Large intestine (tissue), 3 donors: ENCODE measurements around the gene TERC. TPM values are rescaled to one million over a fixed set of nuclear protein-coding genes. Genes with fewer than 3 reads are reported as not detected.

Source experiments
- DNase-seq, 2 donors: peaks; one replicate each; pipeline versions ENCODE4 v3.0.0 to v3.0.0-alpha.2; 2013
- H3K27ac ChIP-seq: one replicate; pipeline ENCODE4 v1.5.1; 2013; ENCODE audit warnings: low read length
- H3K27me3 ChIP-seq: 2 replicates; pipeline ENCODE4 v1.6.1; 2013; ENCODE audit warnings: low read length; ENCODE audit not compliant: control insufficient read depth, insufficient read depth
- H3K36me3 ChIP-seq: 2 replicates; pipeline ENCODE4 v1.6.1; 2013; ENCODE audit warnings: low read length; ENCODE audit not compliant: control insufficient read depth, insufficient read depth
- H3K4me1 ChIP-seq: one replicate; pipeline ENCODE4 v1.6.1; 2013; ENCODE audit warnings: low read length; ENCODE audit not compliant: control insufficient read depth, insufficient read depth
- H3K4me3 ChIP-seq: one replicate; pipeline ENCODE4 v1.5.1; 2013; ENCODE audit warnings: low read length
- H3K9me3 ChIP-seq: one replicate; pipeline ENCODE4 v1.6.1; 2013; ENCODE audit warnings: mild to moderate bottlenecking, low read depth, low read length, moderate library complexity; ENCODE audit not compliant: control insufficient read depth
- WGBS: methylation state at CpG from one replicate; pipeline ENCODE4 v1.1.5; 2013; ENCODE audit warnings: low lambda C conversion rate; ENCODE audit not compliant: insufficient coverage; 5-methylcytosine and 5-hydroxymethylcytosine counted together
- polyA plus RNA-seq: library from polyadenylated mRNA; unstranded; fragments of 120-200 nt; gene quantifications from one replicate; pipeline ENCODE4 v1.2.1, GENCODE V29; 2013

The TERC gene
- polyA plus RNA-seq, 1 donor = 1.1 TPM

- Histone ChIP-seq H3K27me3 (no peaks in the 10 kb centered on the region), H3K4me3 (no peak overlapping the region), H3K9me3 (no peaks in the 10 kb centered on the region), H3K27ac (no peak overlapping the region), H3K36me3 (peaks cover 7% of the 10 kb centered on the region), H3K4me1 (no peaks in the 10 kb centered on the region)
- DNase-seq = no peak
- 100% methylated on average over 2 of the region's 4 CpGs for WGBS
Observed at GRCh38 chr3:169790687-169791429, 26.0 kb upstream of the TERC start.

GRCh38 chr3:169790219-169790618, 25.4 kb upstream of the TERC start:
- H3K36me3 ChIP-seq = peaks cover 12% of the 10 kb centered on the region
- H3K27me3 ChIP-seq = no peaks in the 10 kb centered on the region
- no peaks in the 10 kb centered on the region for H3K9me3 ChIP-seq
- H3K27ac ChIP-seq = no peak overlapping the region
- H3K4me3 ChIP-seq = no peak overlapping the region
- no peak for DNase-seq
- H3K4me1 ChIP-seq = no peaks in the 10 kb centered on the region

DNA sequence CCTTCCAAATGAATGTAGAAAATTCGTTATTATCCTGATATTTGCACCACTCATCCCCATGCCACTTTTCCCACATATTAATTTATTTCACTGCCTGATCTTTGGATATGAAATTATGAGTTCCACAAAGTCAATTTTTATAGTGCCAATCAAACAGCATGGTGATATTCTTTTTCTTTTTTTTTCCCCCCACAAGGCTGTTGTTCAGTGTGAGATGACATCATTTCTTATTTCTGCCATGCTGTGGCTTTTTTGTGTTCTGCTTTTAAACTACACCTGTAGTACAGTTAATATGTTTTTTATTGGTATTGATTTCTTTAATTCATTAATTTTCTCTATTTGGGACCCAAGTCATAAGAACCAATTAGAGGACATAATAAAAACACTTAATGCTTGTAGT, 22.9 kb upstream of the TERC start:
- no peaks in the 10 kb centered on the region for H3K27me3 ChIP-seq
- WGBS = 100% methylated on average over 1 of the region's 1 CpG
- no peak for DNase-seq
- H3K36me3 ChIP-seq = peaks cover 20% of the 10 kb centered on the region
- H3K4me1 ChIP-seq = no peaks in the 10 kb centered on the region
- no peaks in the 10 kb centered on the region for H3K9me3 ChIP-seq
- H3K4me3 ChIP-seq = no peak overlapping the region
- H3K27ac ChIP-seq = no peak overlapping the region

- Histone ChIP-seq H3K27me3 (no peaks in the 10 kb centered on the region), H3K4me3 (no peak overlapping the region), H3K27ac (no peak overlapping the region), H3K36me3 (peaks cover 20% of the 10 kb centered on the region), H3K4me1 (no peaks in the 10 kb centered on the region), H3K9me3 (no peaks in the 10 kb centered on the region)
- no peak for DNase-seq
- 92% methylated on average over 3 of the region's 4 CpGs for WGBS
Observed at GRCh38 chr3:169787120-169787519, 22.3 kb upstream of the TERC start.

DNA sequence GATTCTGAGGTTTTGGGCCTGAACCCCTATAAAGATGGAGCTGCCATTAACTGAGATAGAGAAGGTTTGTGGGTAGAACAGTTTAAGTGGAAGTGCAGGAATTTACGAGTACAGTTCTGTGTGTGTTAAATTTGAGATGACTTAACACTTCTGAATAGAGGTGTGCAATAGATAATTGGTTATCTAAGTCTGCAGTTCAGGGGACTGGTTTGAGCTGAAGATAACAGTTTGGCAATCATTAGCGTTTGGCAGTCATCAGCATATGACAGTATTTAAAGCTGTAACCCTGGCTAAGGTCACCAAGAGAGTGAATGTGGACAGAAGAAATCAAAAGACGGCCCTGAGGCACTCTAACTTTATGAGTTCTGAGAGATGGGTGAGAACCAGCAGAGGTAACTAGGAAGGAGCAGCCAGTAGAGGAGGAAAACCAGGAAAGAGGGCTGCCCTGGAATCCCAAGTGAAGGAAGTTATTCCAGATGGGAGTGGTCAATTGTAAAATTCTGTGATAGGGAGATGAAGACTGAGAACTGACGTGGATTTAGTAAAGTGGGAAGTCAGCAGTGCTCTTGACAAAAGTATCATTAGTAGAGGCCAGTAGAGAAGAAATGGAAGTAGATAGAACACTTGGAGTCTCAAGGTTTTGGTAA, 16.5 kb upstream of the TERC start:
- H3K36me3 ChIP-seq = peaks cover 55% of the 10 kb centered on the region
- DNase-seq = no peak
- H3K27me3 ChIP-seq = no peaks in the 10 kb centered on the region
- H3K27ac ChIP-seq = no peak overlapping the region
- H3K9me3 ChIP-seq = no peaks in the 10 kb centered on the region
- no peak overlapping the region for H3K4me3 ChIP-seq
- H3K4me1 ChIP-seq = no peaks in the 10 kb centered on the region
- 100% methylated on average over 1 of the region's 4 CpGs for WGBS

- H3K9me3 ChIP-seq = no peaks in the 10 kb centered on the region
- no peaks in the 10 kb centered on the region for H3K4me1 ChIP-seq
- no peak overlapping the region for H3K4me3 ChIP-seq
- H3K27me3 ChIP-seq = no peaks in the 10 kb centered on the region
- no peak for DNase-seq
- H3K27ac ChIP-seq = no peak overlapping the region
- H3K36me3 ChIP-seq = peaks cover 59% of the 10 kb centered on the region
- 90% methylated on average over 2 of the region's 2 CpGs for WGBS
Observed at GRCh38 chr3:169780742-169781141, 15.9 kb upstream of the TERC start.

DNA sequence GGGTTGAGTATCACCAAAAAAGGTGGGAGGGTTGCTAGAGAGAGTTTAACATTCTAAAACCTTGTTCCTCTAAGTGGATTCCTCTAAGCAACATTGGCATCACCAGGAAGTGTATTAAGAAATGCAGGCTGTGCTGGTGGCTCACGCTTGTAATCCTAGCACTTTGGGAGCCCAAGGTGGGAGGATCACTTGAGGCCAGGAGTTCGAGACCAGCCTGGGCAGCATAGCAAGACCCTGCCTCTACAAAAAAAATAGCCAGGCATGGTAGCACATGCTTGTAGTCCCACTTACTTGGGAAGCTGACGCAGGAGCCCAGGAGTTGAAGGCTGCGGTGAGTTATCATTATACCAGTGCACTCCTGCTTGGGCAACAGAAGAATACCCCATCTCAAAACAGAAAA, 13.0 kb upstream of the TERC start:
- no peaks in the 10 kb centered on the region for H3K27me3 ChIP-seq
- DNase-seq = no peak
- H3K9me3 ChIP-seq = no peaks in the 10 kb centered on the region
- no CpG with 5 or more reads among the region's 4 CpGs for WGBS
- H3K4me3 ChIP-seq = no peak overlapping the region
- peaks cover 6% of the 10 kb centered on the region for H3K4me1 ChIP-seq
- H3K27ac ChIP-seq = no peak overlapping the region
- peaks cover 56% of the 10 kb centered on the region for H3K36me3 ChIP-seq

DNA sequence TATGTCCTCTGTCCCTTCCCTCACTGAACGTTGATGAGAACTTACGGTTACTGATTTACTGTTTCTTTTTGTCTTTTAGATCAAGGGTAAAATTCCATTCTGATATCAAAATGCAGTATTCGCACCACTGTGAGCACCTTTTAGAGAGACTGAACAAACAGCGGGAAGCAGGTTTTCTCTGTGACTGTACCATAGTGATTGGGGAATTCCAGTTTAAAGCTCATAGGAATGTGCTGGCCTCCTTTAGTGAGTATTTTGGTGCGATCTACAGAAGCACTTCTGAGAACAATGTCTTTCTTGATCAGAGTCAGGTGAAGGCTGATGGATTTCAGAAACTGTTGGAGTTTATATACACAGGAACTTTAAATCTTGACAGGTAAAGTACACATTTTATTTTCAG, 9.3 kb upstream of the TERC start:
- Histone ChIP-seq H3K4me3 (peak overlapping the region; percentile 90), H3K27me3 (no peaks in the 10 kb centered on the region), H3K4me1 (peaks cover 6% of the 10 kb centered on the region), H3K27ac (peak overlapping the region; percentile 99), H3K36me3 (peaks cover 34% of the 10 kb centered on the region), H3K9me3 (peaks cover 2% of the 10 kb centered on the region)
- WGBS = no CpG with 5 or more reads among the region's 5 CpGs
- DNase-seq = no peak

GRCh38 chr3:169772897-169773816, 8.3 kb upstream of the TERC start, which contains the start of gene MYNN:
Gene MYNN (plus strand): TSS chr3:169773396. CDS start chr3:169774296, 900 bp downstream.
- no CpG with 5 or more reads among the region's 61 CpGs for WGBS
- peaks cover 7% of the 10 kb centered on the region for H3K9me3 ChIP-seq
- no peaks in the 10 kb centered on the region for H3K27me3 ChIP-seq
- peaks cover 28% of the 10 kb centered on the region for H3K36me3 ChIP-seq
- H3K27ac ChIP-seq = peak within 1 kb of the TSS; percentile 99
- peak within 1 kb of the TSS; percentile 90 for H3K4me3 ChIP-seq
- peak; percentile 94 to 97 for DNase-seq
- peaks cover 6% of the 10 kb centered on the region for H3K4me1 ChIP-seq

DNA sequence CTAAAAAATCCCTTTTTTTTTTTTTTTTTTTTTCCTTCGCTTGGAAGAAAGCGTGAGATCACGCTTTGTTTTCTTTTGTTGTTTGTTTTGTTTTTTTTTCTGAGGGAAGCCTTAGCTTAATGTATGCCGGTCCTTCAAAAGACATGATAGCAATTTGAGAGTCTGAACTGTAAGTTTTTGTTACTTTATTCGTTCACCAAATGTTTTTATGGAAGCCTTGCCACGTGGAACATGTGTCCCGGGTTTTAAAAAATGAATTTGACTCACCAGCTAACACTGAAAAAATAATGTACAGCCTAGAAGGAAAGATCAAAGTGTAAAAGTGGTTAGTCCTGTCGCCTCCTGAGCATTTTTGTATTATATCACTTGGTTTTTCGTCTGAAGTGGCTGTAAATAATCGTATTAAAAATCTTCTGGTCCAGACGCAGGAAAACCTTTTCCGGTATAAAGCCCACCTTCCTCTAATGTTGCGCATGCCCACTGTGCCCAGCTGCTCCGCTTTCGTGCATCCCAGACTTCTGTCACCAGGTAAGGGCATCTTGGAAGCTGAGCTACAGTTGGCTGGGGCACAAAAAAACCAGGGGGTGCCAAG, 7.5 kb upstream of the TERC start:
- Histone ChIP-seq H3K36me3 (peaks cover 20% of the 10 kb centered on the region), H3K27ac (peak overlapping the region; percentile 99), H3K27me3 (no peaks in the 10 kb centered on the region), H3K9me3 (peaks cover 7% of the 10 kb centered on the region), H3K4me1 (peaks cover 6% of the 10 kb centered on the region), H3K4me3 (peak overlapping the region; percentile 90)
- 0% methylated on average over 2 of the region's 15 CpGs for WGBS
- peak; percentile 76 to 87 for DNase-seq
